Activated CD4-positive, CD25-positive, alpha-beta regulatory T cell treated with anti-CD3 and anti-CD28 coated beads, Interleukin-2, amount 50 U/mL, for 24 hours (primary cell): ENCODE measurements around the gene SORBS2.

ENCODE experiments used
- ATAC-seq, 2 donors: fragments of 150-1000 bp; cut with Tn5 transposase; one replicate each; pipeline ENCODE4 v1.10.0; 2021; ENCODE audit warnings: mild to moderate bottlenecking in 1 of 2, moderate library complexity in 1 of 2

SORBS2 gene

GRCh38 chr4:185669288-185669687 lies 142.7 kb downstream of the SORBS2 start:
- ATAC-seq: no peak

- ATAC-seq: no peak
Measured at GRCh38 chr4:185666156-185666555, 145.8 kb downstream of the SORBS2 start.

- no peak for ATAC-seq
Measured at GRCh38 chr4:185665655-185666054, 146.3 kb downstream of the SORBS2 start.

GRCh38 chr4:185664481-185664880 lies 147.5 kb downstream of the SORBS2 start:
- ATAC-seq: no peak

GRCh38 chr4:185662030-185662778 lies 149.8 kb downstream of the SORBS2 start:
- no peak for ATAC-seq

GRCh38 chr4:185660340-185660739 lies 151.7 kb downstream of the SORBS2 start:
- no peak for ATAC-seq

GRCh38 chr4:185657699-185658098 lies 154.3 kb downstream of the SORBS2 start:
- ATAC-seq: no peak

- ATAC-seq: no peak
Measured at GRCh38 chr4:185657183-185657582, 154.8 kb downstream of the SORBS2 start.

GRCh38 chr4:185656467-185656931 lies 155.5 kb downstream of the SORBS2 start:
- ATAC-seq: no peak

GRCh38 chr4:185654965-185655554 lies 156.9 kb downstream of the SORBS2 start:
- ATAC-seq: no peak

- ATAC-seq: no peak
Measured at GRCh38 chr4:185654311-185654710, 157.7 kb downstream of the SORBS2 start.

- ATAC-seq: no peak
Measured at GRCh38 chr4:185651851-185652250, 160.1 kb downstream of the SORBS2 start.

- no peak for ATAC-seq
Measured at GRCh38 chr4:185651137-185651677, 160.8 kb downstream of the SORBS2 start.

GRCh38 chr4:185648631-185649030 lies 163.4 kb downstream of the SORBS2 start:
- ATAC-seq: no peak

GRCh38 chr4:185645403-185645802 lies 166.6 kb downstream of the SORBS2 start:
- no peak for ATAC-seq

- no peak for ATAC-seq
Measured at GRCh38 chr4:185644408-185644807, 167.6 kb downstream of the SORBS2 start.

GRCh38 chr4:185642907-185643306 lies 169.1 kb downstream of the SORBS2 start:
- ATAC-seq: no peak

GRCh38 chr4:185640811-185641675 lies 171.0 kb downstream of the SORBS2 start:
- no peak for ATAC-seq

- peak in 1 of 2 donors; percentile 10 for ATAC-seq
Measured at GRCh38 chr4:185638548-185639301, 173.3 kb downstream of the SORBS2 start.

- no peak for ATAC-seq
Measured at GRCh38 chr4:185638093-185638492, 173.9 kb downstream of the SORBS2 start.

GRCh38 chr4:185637163-185637875 lies 174.7 kb downstream of the SORBS2 start:
- ATAC-seq: no peak
